Measurements from ENCODE around the gene LIPK. TPM values are rescaled to one million over a fixed set of nuclear protein-coding genes. Genes with fewer than 3 reads are reported as not detected.
"Not testable (repeated sequence)": the region's sequence is repeated elsewhere in the genome, so short reads cannot be mapped to it uniquely, and the experiment has no call there.

Gene LIPK
- total RNA-seq, 1 experiment from 2014 or later, result not detected

DNA sequence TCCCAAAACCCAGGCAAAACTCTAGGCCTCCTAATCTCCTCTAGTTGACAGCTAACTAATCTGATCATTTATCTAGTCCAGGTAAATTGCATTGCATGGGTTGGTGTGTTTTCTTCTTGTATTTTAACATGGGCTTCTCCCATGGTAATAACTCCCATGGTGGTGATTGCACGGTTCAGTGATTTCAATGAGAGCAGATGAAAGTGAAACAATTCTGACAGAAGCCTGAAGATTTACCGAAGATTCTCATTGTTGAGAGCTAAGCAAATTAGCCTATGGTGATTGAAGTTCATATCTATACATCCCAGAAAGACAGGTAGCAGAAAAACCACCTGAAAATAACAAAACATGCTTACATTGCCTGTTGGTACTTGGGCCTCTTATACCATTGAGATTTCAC, 27.2 kb downstream of the LIPK start:
- Histone ChIP-seq H3K9me3 (ENCODE audit: low read length) (no peaks in the 10 kb centered on the region), H3K27me3 (ENCODE audit: low read length) (no peaks in the 10 kb centered on the region), H3K4me3 (ENCODE audit: low read length) (no peak overlapping the region), H3K36me3 (ENCODE audit: low read depth, low read length) (no peaks in the 10 kb centered on the region; the same call in 1 of the 2 replicates), H3K79me2 (ENCODE audit: low read length) (no peaks in the 10 kb centered on the region), H3K9me2 (replicated peaks; ENCODE audit: low read length) (no peaks in the 10 kb centered on the region), H3K9ac (ENCODE audit: low read length) (no peak overlapping the region), H3K4me1 (ENCODE audit: insufficient read depth, low read length) (no peaks in the 10 kb centered on the region), H3K4me2 (ENCODE audit: low read length) (no peak overlapping the region), H3F3A (ENCODE audit: low read length, unreplicated experiment) (no peaks in the 10 kb centered on the region), H2AFZ (ENCODE audit: low read length) (no peak overlapping the region), H3K27ac (ENCODE audit: low read length) (no peak overlapping the region), H4K20me1 (ENCODE audit: low read length) (no peaks in the 10 kb centered on the region)
- no TSS peak for BruUV-seq (replicated peaks)
- DNase-seq (no peak), ATAC-seq (no peak)
- CTCF ChIA-PET, result no interaction called here
- intact Hi-C loops (cut with micrococcal nuclease), result no loop called here
- TF ChIP-seq EZH2phosphoT487 (IDR thresholded peaks at IDR 0.05; ENCODE audit: borderline replicate concordance, low read length) (no peak), EZH2 (IDR thresholded peaks at IDR 0.05; ENCODE audit: low read length, unreplicated experiment) (no peak)
- TF ChIP-seq, protein P1, sequence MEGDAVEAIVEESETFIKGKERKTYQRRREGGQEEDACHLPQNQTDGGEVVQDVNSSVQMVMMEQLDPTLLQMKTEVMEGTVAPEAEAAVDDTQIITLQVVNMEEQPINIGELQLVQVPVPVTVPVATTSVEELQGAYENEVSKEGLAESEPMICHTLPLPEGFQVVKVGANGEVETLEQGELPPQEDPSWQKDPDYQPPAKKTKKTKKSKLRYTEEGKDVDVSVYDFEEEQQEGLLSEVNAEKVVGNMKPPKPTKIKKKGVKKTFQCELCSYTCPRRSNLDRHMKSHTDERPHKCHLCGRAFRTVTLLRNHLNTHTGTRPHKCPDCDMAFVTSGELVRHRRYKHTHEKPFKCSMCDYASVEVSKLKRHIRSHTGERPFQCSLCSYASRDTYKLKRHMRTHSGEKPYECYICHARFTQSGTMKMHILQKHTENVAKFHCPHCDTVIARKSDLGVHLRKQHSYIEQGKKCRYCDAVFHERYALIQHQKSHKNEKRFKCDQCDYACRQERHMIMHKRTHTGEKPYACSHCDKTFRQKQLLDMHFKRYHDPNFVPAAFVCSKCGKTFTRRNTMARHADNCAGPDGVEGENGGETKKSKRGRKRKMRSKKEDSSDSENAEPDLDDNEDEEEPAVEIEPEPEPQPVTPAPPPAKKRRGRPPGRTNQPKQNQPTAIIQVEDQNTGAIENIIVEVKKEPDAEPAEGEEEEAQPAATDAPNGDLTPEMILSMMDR (conservative IDR thresholded peaks at IDR 0.05; ENCODE audit: low read depth, low read length), result no peak
- POLR2A ChIA-PET (ENCODE audit: unreplicated experiment), result no interaction called here

DNA sequence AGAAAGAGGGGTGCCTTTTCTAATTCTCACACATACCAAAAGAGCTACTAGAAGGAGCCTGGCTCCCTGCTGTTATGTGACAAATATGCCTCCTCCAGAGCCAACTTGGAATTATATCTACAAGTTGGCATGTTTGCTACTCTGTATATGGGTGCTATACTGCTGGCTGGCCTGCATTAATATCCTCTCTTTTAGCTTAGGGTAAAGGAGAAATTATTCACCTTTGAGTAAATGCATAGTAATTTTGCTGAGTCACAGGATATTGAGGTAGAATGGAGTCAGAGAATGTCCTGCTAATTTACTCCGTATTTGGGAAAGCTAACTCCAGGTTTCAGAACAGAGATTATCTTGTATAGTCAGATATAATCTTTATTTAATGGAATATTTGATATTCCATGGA, 29.6 kb downstream of the LIPK start:
- no peak for ATAC-seq
- POLR2A ChIA-PET (ENCODE audit: unreplicated experiment), result no interaction called here

DNA sequence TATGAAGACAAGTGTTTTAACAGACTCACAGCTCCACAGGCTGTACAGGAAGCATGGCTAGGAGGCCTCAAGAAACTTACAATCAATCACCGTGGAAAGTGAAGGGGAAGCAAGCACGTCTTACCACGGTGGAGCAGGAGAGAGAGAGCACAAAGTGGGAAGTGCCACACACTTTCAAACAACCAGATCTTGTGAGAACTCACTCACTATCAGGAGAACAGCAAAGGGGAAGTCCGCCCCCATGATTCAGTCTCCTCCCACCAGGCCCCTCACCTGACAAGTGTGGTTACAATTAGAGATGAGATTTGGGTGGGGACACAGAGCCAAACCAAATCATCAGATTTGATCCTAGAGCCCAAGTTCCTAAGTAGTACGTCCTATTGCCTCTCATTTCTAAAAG, 35.9 kb downstream of the LIPK start:
- H3K79me2 ChIP-seq (ENCODE audit: low read length); intact Hi-C loops (cut with micrococcal nuclease); H4K20me1 ChIP-seq (ENCODE audit: low read length); H3K9me3 ChIP-seq (ENCODE audit: low read length); H3K4me2 ChIP-seq (ENCODE audit: low read length); POLR2A ChIA-PET (ENCODE audit: unreplicated experiment); ATAC-seq; H3K4me3 ChIP-seq (ENCODE audit: low read length); H3K4me1 ChIP-seq (ENCODE audit: insufficient read depth, low read length); H3K9ac ChIP-seq (ENCODE audit: low read length); CTCF ChIA-PET; BruUV-seq (replicated peaks); H3K36me3 ChIP-seq (ENCODE audit: low read depth, low read length); H2AFZ ChIP-seq (ENCODE audit: low read length); H3K9me2 ChIP-seq (replicated peaks; ENCODE audit: low read length); H3K27me3 ChIP-seq (ENCODE audit: low read length); DNase-seq; H3F3A ChIP-seq (ENCODE audit: low read length, unreplicated experiment); H3K27ac ChIP-seq (ENCODE audit: low read length): not testable (repeated sequence)

More for the DNA sequence above, 29.6 kb downstream of the LIPK start:
- no peaks in the 10 kb centered on the region for H3K79me2 ChIP-seq (ENCODE audit: low read length)
- no peaks in the 10 kb centered on the region for H3K4me1 ChIP-seq (ENCODE audit: insufficient read depth, low read length)
- H2AFZ ChIP-seq (ENCODE audit: low read length), result no peak overlapping the region
- H3K9ac ChIP-seq (ENCODE audit: low read length), result no peak overlapping the region
- H3K27me3 ChIP-seq (ENCODE audit: low read length), result no peaks in the 10 kb centered on the region
- H3K9me2 ChIP-seq (replicated peaks; ENCODE audit: low read length), result no peaks in the 10 kb centered on the region
- H3F3A ChIP-seq (ENCODE audit: low read length, unreplicated experiment), result no peaks in the 10 kb centered on the region
- no peak overlapping the region for H3K27ac ChIP-seq (ENCODE audit: low read length)
- TF ChIP-seq, protein P1 (conservative IDR thresholded peaks at IDR 0.05; ENCODE audit: low read depth, low read length), result no peak
- TF ChIP-seq EZH2phosphoT487 (IDR thresholded peaks at IDR 0.05; ENCODE audit: borderline replicate concordance, low read length) (no peak), EZH2 (IDR thresholded peaks at IDR 0.05; ENCODE audit: low read length, unreplicated experiment) (no peak)
- H3K9me3 ChIP-seq (ENCODE audit: low read length), result no peaks in the 10 kb centered on the region
- H3K4me3 ChIP-seq (ENCODE audit: low read length), result no peak overlapping the region
- no TSS peak for BruUV-seq (replicated peaks)
- no peaks in the 10 kb centered on the region for H4K20me1 ChIP-seq (ENCODE audit: low read length)
- CTCF ChIA-PET, result no interaction called here
- H3K4me2 ChIP-seq (ENCODE audit: low read length), result no peak overlapping the region
- DNase-seq, result no peak
- intact Hi-C loops (cut with micrococcal nuclease), result no loop called here
- no peaks in the 10 kb centered on the region for H3K36me3 ChIP-seq (ENCODE audit: low read depth, low read length)
